HEK293 (cell line): ENCODE results near the gene SLC17A5.

Source experiments
- CTCF ChIA-PET: fragments of 350-600 bp; formaldehyde crosslinking; extraction: SDS; loops from one replicate; lab custom pipeline; 2021; ENCODE audit warnings: antibody characterized with exemption; lab: Yijun Ruan, JAX
- POLR2A ChIA-PET: fragments of 300-600 bp; formaldehyde crosslinking; extraction: SDS; loops from one replicate; lab custom pipeline; 2020; ENCODE audit warnings: antibody characterized with exemption, inconsistent platforms; lab: Yijun Ruan, JAX
- H3K27ac ChIP-seq: fragments of 200-500 bp; sonication (Bioruptor generic); 2 replicates; pipeline ENCODE4 v1.5.1; 2014; ENCODE audit warnings: low read depth, low read length, control low read depth, inconsistent platforms; ENCODE audit errors: extremely low read depth
- H3K36me3 ChIP-seq, 2 experiments: fragments of 200-500 bp in 1 of 2; sonication (Bioruptor generic) in 1 of 2; 1 replicate in 1 of 2; 2 replicates in 1 of 2; pipeline ENCODE4 v1.5.1; 2014 to 2017; ENCODE audit warnings: inconsistent platforms in 2 of 2, low read length in 2 of 2; ENCODE audit not compliant: control insufficient read depth in 2 of 2, insufficient read depth in 1 of 2
- H3K4me1 ChIP-seq: fragments of 200-500 bp; sonication (Bioruptor generic); 2 replicates; pipeline ENCODE4 v1.5.1; 2014; ENCODE audit warnings: mild to moderate bottlenecking, low read length, inconsistent platforms; ENCODE audit not compliant: control insufficient read depth, insufficient read depth
- H3K4me3 ChIP-seq: 2 replicates; pipeline ENCODE4 v1.5.1; 2011; ENCODE audit warnings: low read depth, mild to moderate bottlenecking, control low read depth, low read length, moderate library complexity
- H3K9me3 ChIP-seq: fragments of 200-500 bp; sonication (Bioruptor generic); 2 replicates; pipeline ENCODE4 v1.5.1; 2014; ENCODE audit warnings: low read depth, low read length, inconsistent platforms; ENCODE audit not compliant: control insufficient read depth, insufficient read depth
- HOXC10 ChIP-seq: sonication (generic); formaldehyde crosslinking; IDR thresholded peaks from 2 replicates; pipeline ENCODE4 v1.8.1; 2023; ENCODE audit warnings: mild to moderate bottlenecking, missing genetic modification reagents
- MYNN ChIP-seq: fragments of 450-650 bp; formaldehyde crosslinking; IDR thresholded peaks from 2 replicates; pipeline ENCODE4 v1.5.1; 2016; ENCODE audit warnings: missing biosample characterization, missing genetic modification characterization, borderline replicate concordance
- WT1 ChIP-seq: fragments of 450-650 bp; formaldehyde crosslinking; IDR thresholded peaks from 2 replicates; pipeline ENCODE4 v1.5.1; 2016; ENCODE audit warnings: missing biosample characterization, missing genetic modification characterization
- ZBTB48 ChIP-seq: fragments of 450-650 bp; formaldehyde crosslinking; IDR thresholded peaks from 2 replicates; pipeline ENCODE4 v1.5.1; 2016; ENCODE audit warnings: missing biosample characterization, missing genetic modification characterization
- ZIC2 ChIP-seq: fragments of 450-650 bp; formaldehyde crosslinking; IDR thresholded peaks from 2 replicates; pipeline ENCODE4 v1.5.1; 2016; ENCODE audit warnings: missing biosample characterization, missing genetic modification characterization
- ZNF311 ChIP-seq: fragments of 450-650 bp; formaldehyde crosslinking; IDR thresholded peaks from 2 replicates; pipeline ENCODE4 v1.5.1; 2017; ENCODE audit warnings: missing biosample characterization, missing genetic modification characterization, borderline replicate concordance
- ZNF350 ChIP-seq: fragments of 450-650 bp; formaldehyde crosslinking; IDR thresholded peaks from 2 replicates; pipeline ENCODE4 v1.5.0; 2017; ENCODE audit warnings: missing biosample characterization, mild to moderate bottlenecking, missing genetic modification characterization
- ZNF37A ChIP-seq: fragments of 450-650 bp; IDR thresholded peaks from 2 replicates; pipeline ENCODE4 v1.5.1; 2018; ENCODE audit warnings: missing biosample characterization, missing genetic modification characterization
- ZNF473 ChIP-seq: fragments of 450-650 bp; formaldehyde crosslinking; IDR thresholded peaks from 2 replicates; pipeline ENCODE4 v1.5.1; 2017; ENCODE audit warnings: missing biosample characterization, missing genetic modification characterization
- ZNF549 ChIP-seq: fragments of 450-650 bp; IDR thresholded peaks from 2 replicates; pipeline ENCODE4 v1.5.1; 2018; ENCODE audit warnings: missing biosample characterization, missing genetic modification characterization, mild to moderate bottlenecking, inconsistent platforms, moderate library complexity
- ZNF561 ChIP-seq: fragments of 450-650 bp; IDR thresholded peaks from 2 replicates; pipeline ENCODE4 v1.5.1; 2018; ENCODE audit warnings: missing biosample characterization, missing genetic modification characterization, borderline replicate concordance
- ZNF624 ChIP-seq: fragments of 450-650 bp; formaldehyde crosslinking; IDR thresholded peaks from 2 replicates; pipeline ENCODE4 v1.5.1; 2017; ENCODE audit warnings: missing biosample characterization, missing genetic modification characterization
- TF ChIP-seq, protein P1 (sequence below): fragments of 450-650 bp; formaldehyde crosslinking; IDR thresholded peaks from 2 replicates; pipeline ENCODE4 v1.5.1; 2017; ENCODE audit warnings: missing biosample characterization, missing genetic modification characterization
- TF ChIP-seq, protein P2 (sequence below): fragments of 450-650 bp; formaldehyde crosslinking; IDR thresholded peaks from 2 replicates; pipeline ENCODE4 v1.5.1; 2016; ENCODE audit warnings: missing biosample characterization, missing genetic modification characterization
- TF ChIP-seq, protein P3 (sequence below): fragments of 450-650 bp; formaldehyde crosslinking; IDR thresholded peaks from 2 replicates; pipeline ENCODE4 v1.5.1; 2016; ENCODE audit warnings: missing biosample characterization, missing genetic modification characterization
- TF ChIP-seq, protein P4 (sequence below): fragments of 450-650 bp; formaldehyde crosslinking; IDR thresholded peaks from 2 replicates; pipeline ENCODE4 v1.5.1; 2016; ENCODE audit warnings: missing biosample characterization, missing genetic modification characterization
- TF ChIP-seq, protein P5 (sequence below): fragments of 450-650 bp; formaldehyde crosslinking; IDR thresholded peaks from 2 replicates; pipeline ENCODE4 v1.5.1; 2016; ENCODE audit warnings: missing biosample characterization, missing genetic modification characterization

Gene SLC17A5

DNA sequence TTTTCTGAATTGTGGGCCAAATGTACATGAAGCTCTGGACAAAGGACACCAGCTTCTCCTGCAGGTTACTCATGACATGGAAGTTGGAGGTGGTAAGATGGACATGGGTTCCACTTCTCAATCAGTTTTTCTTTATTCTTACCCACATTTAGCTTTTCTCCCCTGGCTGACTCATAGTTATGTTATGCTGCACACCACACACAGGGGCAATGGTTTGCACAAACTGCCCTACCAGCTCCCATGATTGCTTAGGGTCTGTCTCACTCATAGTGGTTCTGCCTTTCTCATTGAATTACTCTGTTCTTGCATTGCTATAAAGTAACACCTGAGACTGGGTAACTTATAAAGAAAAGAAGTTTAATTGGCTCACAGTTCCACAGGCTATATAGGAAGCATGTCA lies 37.7 kb upstream of the SLC17A5 start:
- Histone ChIP-seq H3K27ac (no peak overlapping the region), H3K4me3 (no peak overlapping the region)
- POLR2A ChIA-PET: interaction anchor here (0.7 to 1.2 kb wide), 2 partner anchors 14 to 37 kb away, joined by 3 read pairs; partner anchors contain the start of gene SLC17A5
- CTCF ChIA-PET: interaction anchor here (0.6 to 3.1 kb wide), 5 partner anchors 15 to 1747 kb away, joined by 3 to 18 read pairs (median 5); no protein-coding TSS in a partner anchor
- no peak for TF ChIP-seq ZNF549 (tag by site-specific recombination)
- TF ChIP-seq, protein P1, sequence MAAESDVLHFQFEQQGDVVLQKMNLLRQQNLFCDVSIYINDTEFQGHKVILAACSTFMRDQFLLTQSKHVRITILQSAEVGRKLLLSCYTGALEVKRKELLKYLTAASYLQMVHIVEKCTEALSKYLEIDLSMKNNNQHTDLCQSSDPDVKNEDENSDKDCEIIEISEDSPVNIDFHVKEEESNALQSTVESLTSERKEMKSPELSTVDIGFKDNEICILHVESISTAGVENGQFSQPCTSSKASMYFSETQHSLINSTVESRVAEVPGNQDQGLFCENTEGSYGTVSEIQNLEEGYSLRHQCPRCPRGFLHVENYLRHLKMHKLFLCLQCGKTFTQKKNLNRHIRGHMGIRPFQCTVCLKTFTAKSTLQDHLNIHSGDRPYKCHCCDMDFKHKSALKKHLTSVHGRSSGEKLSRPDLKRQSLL (tag by site-specific recombination): no peak
- no peak for TF ChIP-seq ZNF624 (tag by site-specific recombination)
- TF ChIP-seq ZNF350: no peak
- TF ChIP-seq, protein P2, sequence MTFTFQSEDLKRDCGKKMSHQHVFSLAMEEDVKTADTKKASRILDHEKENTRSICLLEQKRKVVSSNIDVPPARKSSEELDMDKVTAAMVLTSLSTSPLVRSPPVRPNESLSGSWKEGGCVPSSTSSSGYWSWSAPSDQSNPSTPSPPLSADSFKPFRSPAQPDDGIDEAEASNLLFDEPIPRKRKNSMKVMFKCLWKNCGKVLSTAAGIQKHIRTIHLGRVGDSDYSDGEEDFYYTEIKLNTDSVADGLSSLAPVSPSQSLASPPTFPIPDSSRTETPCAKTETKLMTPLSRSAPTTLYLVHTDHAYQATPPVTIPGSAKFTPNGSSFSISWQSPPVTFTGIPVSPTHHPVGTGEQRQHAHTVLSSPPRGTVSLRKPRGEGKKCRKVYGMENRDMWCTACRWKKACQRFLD (tag by site-specific recombination): no peak
- TF ChIP-seq HOXC10 (CRISPR knock-in tag): no peak
- TF ChIP-seq ZBTB48 (tag by site-specific recombination): no peak
- TF ChIP-seq, protein P3, sequence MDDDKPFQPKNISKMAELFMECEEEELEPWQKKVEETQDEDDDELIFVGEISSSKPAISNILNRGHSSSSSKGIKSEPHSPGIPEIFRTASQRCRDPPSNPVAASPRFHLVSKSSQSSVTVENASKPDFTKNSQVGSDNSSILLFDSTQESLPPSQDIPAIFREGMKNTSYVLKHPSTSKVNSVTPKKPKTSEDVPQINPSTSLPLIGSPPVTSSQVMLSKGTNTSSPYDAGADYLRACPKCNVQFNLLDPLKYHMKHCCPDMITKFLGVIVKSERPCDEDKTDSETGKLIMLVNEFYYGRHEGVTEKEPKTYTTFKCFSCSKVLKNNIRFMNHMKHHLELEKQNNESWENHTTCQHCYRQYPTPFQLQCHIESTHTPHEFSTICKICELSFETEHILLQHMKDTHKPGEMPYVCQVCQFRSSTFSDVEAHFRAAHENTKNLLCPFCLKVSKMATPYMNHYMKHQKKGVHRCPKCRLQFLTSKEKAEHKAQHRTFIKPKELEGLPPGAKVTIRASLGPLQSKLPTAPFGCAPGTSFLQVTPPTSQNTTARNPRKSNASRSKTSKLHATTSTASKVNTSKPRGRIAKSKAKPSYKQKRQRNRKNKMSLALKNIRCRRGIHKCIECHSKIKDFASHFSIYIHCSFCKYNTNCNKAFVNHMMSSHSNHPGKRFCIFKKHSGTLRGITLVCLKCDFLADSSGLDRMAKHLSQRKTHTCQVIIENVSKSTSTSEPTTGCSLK (tag by site-specific recombination): no peak
- TF ChIP-seq, protein P4, sequence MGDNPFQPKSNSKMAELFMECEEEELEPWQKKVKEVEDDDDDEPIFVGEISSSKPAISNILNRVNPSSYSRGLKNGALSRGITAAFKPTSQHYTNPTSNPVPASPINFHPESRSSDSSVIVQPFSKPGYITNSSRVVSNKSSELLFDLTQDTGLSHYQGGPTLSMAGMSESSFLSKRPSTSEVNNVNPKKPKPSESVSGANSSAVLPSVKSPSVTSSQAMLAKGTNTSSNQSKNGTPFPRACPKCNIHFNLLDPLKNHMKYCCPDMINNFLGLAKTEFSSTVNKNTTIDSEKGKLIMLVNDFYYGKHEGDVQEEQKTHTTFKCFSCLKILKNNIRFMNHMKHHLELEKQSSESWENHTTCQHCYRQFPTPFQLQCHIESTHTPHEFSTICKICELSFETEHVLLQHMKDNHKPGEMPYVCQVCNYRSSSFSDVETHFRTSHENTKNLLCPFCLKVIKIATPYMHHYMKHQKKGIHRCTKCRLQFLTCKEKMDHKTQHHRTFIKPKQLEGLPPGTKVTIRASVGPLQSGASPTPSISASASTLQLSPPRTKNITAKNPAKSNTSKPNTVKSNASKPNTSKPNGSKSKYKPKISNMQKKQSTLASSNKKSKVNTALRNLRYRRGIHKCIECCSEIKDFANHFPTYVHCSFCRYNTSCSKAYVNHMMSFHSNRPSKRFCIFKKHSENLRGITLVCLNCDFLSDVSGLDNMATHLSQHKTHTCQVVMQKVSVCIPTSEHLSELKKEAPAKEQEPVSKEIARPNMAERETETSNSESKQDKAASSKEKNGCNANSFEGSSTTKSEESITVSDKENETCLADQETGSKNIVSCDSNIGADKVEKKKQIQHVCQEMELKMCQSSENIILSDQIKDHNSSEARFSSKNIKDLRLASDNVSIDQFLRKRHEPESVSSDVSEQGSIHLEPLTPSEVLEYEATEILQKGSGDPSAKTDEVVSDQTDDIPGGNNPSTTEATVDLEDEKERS (tag by site-specific recombination): no peak
- TF ChIP-seq, protein P5, sequence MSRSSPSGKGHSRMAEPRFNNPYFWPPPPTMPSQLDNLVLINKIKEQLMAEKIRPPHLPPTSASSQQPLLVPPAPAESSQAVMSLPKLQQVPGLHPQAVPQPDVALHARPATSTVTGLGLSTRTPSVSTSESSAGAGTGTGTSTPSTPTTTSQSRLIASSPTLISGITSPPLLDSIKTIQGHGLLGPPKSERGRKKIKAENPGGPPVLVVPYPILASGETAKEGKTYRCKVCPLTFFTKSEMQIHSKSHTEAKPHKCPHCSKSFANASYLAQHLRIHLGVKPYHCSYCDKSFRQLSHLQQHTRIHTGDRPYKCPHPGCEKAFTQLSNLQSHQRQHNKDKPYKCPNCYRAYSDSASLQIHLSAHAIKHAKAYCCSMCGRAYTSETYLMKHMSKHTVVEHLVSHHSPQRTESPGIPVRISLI (tag by site-specific recombination): no peak
- TF ChIP-seq ZNF473 (tag by site-specific recombination): no peak
- TF ChIP-seq ZIC2 (tag by site-specific recombination): no peak
- TF ChIP-seq ZNF311: no peak
- TF ChIP-seq, all 188 proteins: peak for 0
- Histone ChIP-seq H3K4me1 (peaks cover 1% of the 10 kb centered on the region; the same call in 1 of the 2 replicates), H3K9me3 (no peaks in the 10 kb centered on the region), H3K36me3 (no peaks in the 10 kb centered on the region)

DNA sequence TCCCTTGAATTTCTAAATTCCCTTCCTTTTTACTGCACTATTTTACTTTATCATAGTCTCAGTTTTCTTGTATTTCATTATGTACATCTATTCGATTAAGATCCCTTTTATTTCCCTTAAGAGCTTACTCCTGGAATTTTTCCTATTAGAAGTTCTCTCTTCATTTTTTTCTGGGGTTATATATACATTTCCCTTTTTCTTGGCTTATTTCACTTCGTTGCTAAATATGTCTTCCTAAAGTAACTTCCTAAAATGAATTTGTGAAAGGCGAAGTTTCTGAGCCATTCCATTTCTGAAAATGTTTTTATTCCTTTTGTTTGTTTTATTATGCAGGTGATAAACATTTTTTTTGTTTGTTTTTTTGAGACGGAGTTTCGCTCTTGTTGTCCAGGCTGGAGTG lies 36.3 kb upstream of the SLC17A5 start:
- ChIA-PET POLR2A (no interaction called here), CTCF (interaction anchor here (0.5 to 2.4 kb wide), 5 partner anchors 10 to 399 kb away, joined by 3 to 18 read pairs (median 3); no protein-coding TSS in a partner anchor)
- Histone ChIP-seq H3K9me3 (no peaks in the 10 kb centered on the region), H3K27ac (no peak overlapping the region), H3K36me3 (no peaks in the 10 kb centered on the region), H3K4me1 (no peaks in the 10 kb centered on the region; the same call in 1 of the 2 replicates), H3K4me3 (no peak overlapping the region)
- no peak for TF ChIP-seq ZNF37A (tag by site-specific recombination)
- no peak for TF ChIP-seq MYNN (tag by site-specific recombination)
- no peak for TF ChIP-seq ZNF561 (tag by site-specific recombination)
- no peak for TF ChIP-seq WT1
